Breast epithelium (tissue), 3 donors: ENCODE measurements around the gene FRS3.

ENCODE experiments used
- CTCF ChIP-seq, 3 donors: fragments of 450-650 bp; IDR thresholded peaks; one replicate each; pipeline ENCODE4 v1.5.1; 2016 to 2017; ENCODE audit warnings: antibody characterized with exemption in 3 of 3, mild to moderate bottlenecking in 3 of 3, moderate library complexity in 3 of 3
- POLR2A ChIP-seq: fragments of 450-650 bp; IDR thresholded peaks from one replicate; pipeline ENCODE4 v1.6.1; 2016; ENCODE audit warnings: antibody characterized with exemption, mild to moderate bottlenecking, moderate library complexity

DNA sequence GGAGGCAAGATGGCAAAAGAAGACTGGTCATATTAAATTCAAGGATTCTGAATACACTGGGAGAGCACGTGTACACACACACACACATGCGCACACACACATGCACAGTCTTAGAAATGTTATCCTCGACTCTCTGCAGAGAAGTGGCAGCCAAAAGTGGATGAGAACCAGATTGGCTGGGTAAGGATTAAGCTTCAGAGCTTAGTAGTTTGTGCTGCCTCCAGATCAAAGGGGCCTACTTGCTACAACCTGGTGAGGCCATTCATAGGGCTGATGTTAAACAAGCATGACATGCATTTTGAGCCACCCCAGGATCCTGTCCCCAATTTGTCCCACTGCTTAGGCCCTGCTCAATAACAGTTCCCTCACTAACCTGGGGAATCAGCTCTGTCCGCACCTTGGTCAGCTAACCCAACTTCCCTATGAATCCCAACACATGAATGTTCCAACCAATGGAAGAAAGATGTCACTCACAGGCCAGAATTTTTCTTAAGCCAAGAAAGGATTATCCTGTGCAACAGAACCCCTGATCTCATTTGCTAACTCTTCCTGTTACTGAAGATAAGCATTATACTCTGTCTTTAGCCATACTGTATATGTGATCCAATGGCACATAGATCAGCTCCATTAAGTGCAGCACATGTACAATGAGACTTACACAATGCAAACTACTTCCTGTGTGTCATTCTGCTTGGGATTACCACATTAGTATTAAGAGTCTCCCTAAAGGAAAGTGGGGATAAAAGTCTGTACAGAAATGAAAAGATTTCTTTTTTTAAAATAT is 38.8 kb upstream of the FRS3 start:
- TF ChIP-seq CTCF (IDR thresholded peaks at IDR 0.05) (no peak), POLR2A (no peak)
